HCT116 (cell line): ENCODE measurements around the gene ERN1. TPM values are rescaled to one million over a fixed set of nuclear protein-coding genes. Genes with fewer than 3 reads are reported as not detected.

Source experiments
- ATAC-seq: fragments of 200-7000 bp; cut with Tn5 transposase; 2 replicates; pipeline ENCODE4 v1.9.1; 2020; ENCODE audit warnings: mild to moderate bottlenecking, moderate library complexity
- BruUV-seq: library from RNA; stranded (reverse); fragments of 400-500 nt; replicated peaks from 2 replicates; lab custom pipeline; 2021; lab: Mats Ljungman, UMichigan
- CTCF ChIA-PET: fragments of 300-600 bp; sonication (Branson Sonifier 250); formaldehyde crosslinking; loops from one replicate; lab custom pipeline; 2021; ENCODE audit warnings: antibody characterized with exemption; lab: Charles Lee
- POLR2A ChIA-PET: fragments of 300-600, 350-600 bp; sonication (Branson Sonifier 250); formaldehyde crosslinking; loops from one replicate; lab custom pipeline; 2021; ENCODE audit warnings: antibody characterized with exemption; lab: Charles Lee
- RAD21 ChIA-PET, 2 experiments: fragments of 300-600 bp; sonication (Branson Sonifier 250); formaldehyde crosslinking; loops; one replicate each; lab custom pipeline; 2023; ENCODE audit warnings: low total read pairs in 2 of 2; ENCODE audit not compliant: uncharacterized antibody in 2 of 2, unreplicated experiment in 2 of 2, low non-redundant PET in 1 of 2; lab: Charles Lee
- DNase-seq: peaks from one replicate; pipeline ENCODE4 v3.0.0-alpha.2; 2010; ENCODE audit warnings: low read depth, low spot score
- H2AFZ ChIP-seq: fragments of 200-600 bp; shearing (Covaris generic), sonication (generic); 2 replicates; pipeline ENCODE4 v1.6.1; 2017; ENCODE audit warnings: low read depth, mixed run types, mixed read lengths, antibody characterized with exemption, low read length; ENCODE audit not compliant: poor library complexity, severe bottlenecking
- H3K27ac ChIP-seq: 2 replicates; pipeline ENCODE4 v1.5.1; 2012; ENCODE audit warnings: low read depth, low read length
- H3K27me3 ChIP-seq: fragments of 200-600 bp; sonication (generic); 2 replicates; pipeline ENCODE4 v1.6.1; 2016; ENCODE audit warnings: mixed run types, low read length, mixed read lengths; ENCODE audit not compliant: insufficient read depth
- H3K36me3 ChIP-seq, 2 experiments: fragments of 200-500 bp in 1 of 2; fragments of 200-600 bp in 1 of 2; sonication (Bioruptor generic) in 1 of 2; sonication (generic) in 1 of 2; 2 replicates each; pipeline versions ENCODE4 v1.5.1 to v1.6.1; 2014 to 2016; ENCODE audit warnings: low read length in 2 of 2, inconsistent platforms in 1 of 2, mixed read lengths in 1 of 2, mixed run types in 1 of 2; ENCODE audit not compliant: insufficient read depth in 2 of 2, control insufficient read depth in 1 of 2
- H3K4me1 ChIP-seq, 2 experiments: fragments of 200-600 bp in 1 of 2; sonication (generic) in 1 of 2; 2 replicates each; pipeline versions ENCODE4 v1.5.1 to v1.6.1; 2012 to 2017; ENCODE audit warnings: low read length in 2 of 2, inconsistent platforms in 1 of 2, mild to moderate bottlenecking in 1 of 2, mixed read lengths in 1 of 2, mixed run types in 1 of 2, moderate library complexity in 1 of 2; ENCODE audit not compliant: insufficient read depth in 2 of 2, control insufficient read depth in 1 of 2
- H3K4me2 ChIP-seq: fragments of 200-600 bp; sonication (generic); 2 replicates; pipeline ENCODE4 v1.6.1; 2017; ENCODE audit warnings: mixed run types, low read length, mixed read lengths
- H3K4me3 ChIP-seq, 2 experiments: fragments of 200-600 bp in 1 of 2; sonication (generic) in 1 of 2; replicated peaks in 1 of 2; 2 replicates each; pipeline ENCODE4 v1.5.1; 2011 to 2016; ENCODE audit warnings: low read length in 2 of 2, control low read depth in 1 of 2, low read depth in 1 of 2, mild to moderate bottlenecking in 1 of 2, mixed read lengths in 1 of 2, mixed run types in 1 of 2
- H3K79me2 ChIP-seq: fragments of 200-600 bp; sonication (generic); 2 replicates; pipeline ENCODE4 v1.6.1; 2017; ENCODE audit warnings: mild to moderate bottlenecking, mixed run types, low read length, moderate library complexity, mixed read lengths; ENCODE audit not compliant: insufficient read depth
- H3K9ac ChIP-seq: fragments of 200-600 bp; sonication (generic); 2 replicates; pipeline ENCODE4 v1.6.1; 2016; ENCODE audit warnings: low read length, mixed read lengths
- H3K9me2 ChIP-seq: fragments of 200-600 bp; sonication (generic), shearing (Covaris generic); 2 replicates; pipeline ENCODE4 v1.6.1; 2017; ENCODE audit warnings: mixed run types, mild to moderate bottlenecking, moderate library complexity; ENCODE audit not compliant: insufficient read depth
- H3K9me3 ChIP-seq, 2 experiments: fragments of 200-500 bp in 1 of 2; fragments of 200-600 bp in 1 of 2; sonication (Bioruptor generic) in 1 of 2; sonication (generic) in 1 of 2; 2 replicates each; pipeline ENCODE4 v1.6.1; 2014 to 2017; ENCODE audit warnings: low read length in 2 of 2, mixed read lengths in 2 of 2, inconsistent platforms in 1 of 2, low read depth in 1 of 2, mild to moderate bottlenecking in 1 of 2, mixed run types in 1 of 2, moderate library complexity in 1 of 2; ENCODE audit not compliant: control insufficient read depth in 1 of 2, insufficient read depth in 1 of 2
- H4K20me1 ChIP-seq: fragments of 200-600 bp; sonication (generic), shearing (Covaris generic); 2 replicates; pipeline ENCODE4 v1.6.1; 2017; ENCODE audit warnings: mixed run types, mild to moderate bottlenecking, moderate library complexity; ENCODE audit not compliant: insufficient read depth
- CTCF ChIP-seq, 3 experiments: fragments of 200-600 bp in 1 of 3; sonication (generic) in 1 of 3; IDR thresholded peaks in 2 of 3; conservative IDR thresholded peaks in 1 of 3; 2 replicates each; pipeline ENCODE4 v1.5.1; 2012 to 2017; ENCODE audit warnings: low read depth in 2 of 3, low read length in 2 of 3, antibody characterized with exemption in 1 of 3, borderline replicate concordance in 1 of 3, control low read depth in 1 of 3, mild to moderate bottlenecking in 1 of 3, mixed read lengths in 1 of 3, mixed run types in 1 of 3, moderate library complexity in 1 of 3; ENCODE audit not compliant: insufficient read depth in 1 of 3
- EZH2 ChIP-seq: fragments of 200-600 bp; sonication (generic); IDR thresholded peaks from 2 replicates; pipeline ENCODE4 v1.6.1; 2017; ENCODE audit warnings: antibody characterized with exemption, mixed run types
- EZH2phosphoT487 ChIP-seq: fragments of 200-600 bp; IDR thresholded peaks from 2 replicates; pipeline ENCODE4 v1.6.1; 2018; ENCODE audit warnings: antibody characterized with exemption, borderline replicate concordance
- FOSL1 ChIP-seq: IDR thresholded peaks from 2 replicates; pipeline ENCODE4 v1.6.1; 2012; ENCODE audit warnings: low read depth
- JUND ChIP-seq: IDR thresholded peaks from 2 replicates; pipeline ENCODE4 v1.6.1; 2012
- MAX ChIP-seq: IDR thresholded peaks from 2 replicates; pipeline ENCODE4 v1.6.1; 2012
- POLR2A ChIP-seq: IDR thresholded peaks from 2 replicates; pipeline ENCODE4 v1.7.0; 2011; ENCODE audit warnings: borderline replicate concordance; ENCODE audit not compliant: insufficient read depth, insufficient read length; ENCODE audit errors: extremely low read depth
- POLR2AphosphoS5 ChIP-seq: IDR thresholded peaks from 2 replicates; pipeline ENCODE4 v1.6.1; 2011; ENCODE audit warnings: mild to moderate bottlenecking, low read depth, low read length, moderate library complexity
- RAD21 ChIP-seq: IDR thresholded peaks from 2 replicates; pipeline ENCODE4 v1.6.1; 2012; ENCODE audit warnings: low read depth, mild to moderate bottlenecking
- REST ChIP-seq: IDR thresholded peaks from 2 replicates; pipeline ENCODE4 v1.6.1; 2012; ENCODE audit warnings: low read depth
- SIN3A ChIP-seq: IDR thresholded peaks from 2 replicates; pipeline ENCODE4 v1.6.1; 2012; ENCODE audit warnings: low read depth
- SP1 ChIP-seq: IDR thresholded peaks from 2 replicates; pipeline ENCODE4 v1.6.1; 2012; ENCODE audit warnings: low read depth
- SRF ChIP-seq: IDR thresholded peaks from 2 replicates; pipeline ENCODE4 v1.6.1; 2012; ENCODE audit warnings: low read depth
- TCF7L2 ChIP-seq: IDR thresholded peaks from 2 replicates; pipeline ENCODE4 v1.7.0; 2011; ENCODE audit warnings: borderline replicate concordance, inconsistent platforms; ENCODE audit not compliant: insufficient read depth, insufficient read length; ENCODE audit errors: extremely low read depth
- ZBTB33 ChIP-seq: IDR thresholded peaks from 2 replicates; pipeline ENCODE4 v1.6.1; 2011; ENCODE audit warnings: mild to moderate bottlenecking, low read length, moderate library complexity; ENCODE audit not compliant: insufficient replicate concordance; ENCODE audit errors: extremely low read depth
- ZFX ChIP-seq: fragments of 450-650 bp; IDR thresholded peaks from 2 replicates; pipeline ENCODE4 v1.6.1; 2017
- ZNF274 ChIP-seq: fragments of 200-500 bp; sonication (Bioruptor generic); IDR thresholded peaks from 2 replicates; pipeline ENCODE4 v1.6.1; 2014; ENCODE audit warnings: mild to moderate bottlenecking, low read depth, low read length, inconsistent platforms
- intact Hi-C: fragments of 100-400 bp; cut with micrococcal nuclease; formaldehyde crosslinking; loops from 2 replicates; pipeline ENCODE4 v1.10.0; 2022
- total RNA-seq: library from RNA; stranded (reverse); gene quantifications from one replicate; pipeline ENCODE4 v1.2.1, GENCODE V29; 2021; ENCODE audit not compliant: unreplicated experiment

Gene ERN1
- total RNA-seq, 1 experiment from 2014 or later = 28.2 TPM

GRCh38 chr17:64003526-64004121 lies 126.3 kb downstream of the ERN1 start:
- no peaks in the 10 kb centered on the region for H3K79me2 ChIP-seq
- no peaks in the 10 kb centered on the region for H3K36me3 ChIP-seq
- H3K9me2 ChIP-seq = no peaks in the 10 kb centered on the region
- H3K9me3 ChIP-seq = no peaks in the 10 kb centered on the region
- ChIA-PET RAD21 (no interaction called here), POLR2A (no interaction called here), CTCF (no interaction called here)
- H3K27me3 ChIP-seq = no peaks in the 10 kb centered on the region
- H3K27ac ChIP-seq = no peak overlapping the region
- TF ChIP-seq ZBTB33 (no peak), SP1 (no peak), CTCF (IDR thresholded peaks at IDR 0.05 in 2 of 3, conservative IDR thresholded peaks at IDR 0.05 in 1 of 3; ENCODE audit: borderline replicate concordance in 1 of 3, insufficient read depth in 1 of 3, low read depth in 2 of 3, low read length in 2 of 3) (no peak), TCF7L2 (no peak), MAX (no peak), RAD21 (no peak), POLR2A (no peak), ZFX (no peak), REST (no peak), SIN3A (no peak), SRF (no peak), POLR2AphosphoS5 (no peak), EZH2 (no peak), ZNF274 (no peak), EZH2phosphoT487 (no peak), JUND (no peak), FOSL1 (no peak)
- no peak overlapping the region for H2AFZ ChIP-seq
- H3K4me3 ChIP-seq = no peak overlapping the region
- H3K9ac ChIP-seq = no peak overlapping the region
- intact Hi-C loops = no loop called here
- BruUV-seq = no TSS peak
- H4K20me1 ChIP-seq = no peaks in the 10 kb centered on the region
- H3K4me2 ChIP-seq = no peak overlapping the region
- ATAC-seq (no peak), DNase-seq (no peak)
- peaks cover 14 to 29% of the 10 kb centered on the region in 2 experiments for H3K4me1 ChIP-seq
